GM12872 (cell line): ENCODE measurements around the gene PIK3C3.

Experiments
- CTCF ChIP-seq: IDR thresholded peaks from 3 replicates; pipeline ENCODE4 v1.5.1; 2011; ENCODE audit warnings: low read depth, mild to moderate bottlenecking, low read length, moderate library complexity; ENCODE audit not compliant: insufficient read depth

PIK3C3 gene

GRCh38 chr18:41966943-41967342 lies 11.9 kb downstream of the PIK3C3 start:
- TF ChIP-seq CTCF = no peak

- no peak for TF ChIP-seq CTCF
Observed at GRCh38 chr18:41967680-41968079, 12.6 kb downstream of the PIK3C3 start.

GRCh38 chr18:41969881-41970280 lies 14.8 kb downstream of the PIK3C3 start:
- TF ChIP-seq CTCF = no peak

GRCh38 chr18:41972067-41972925 lies 17.3 kb downstream of the PIK3C3 start:
- TF ChIP-seq CTCF = no peak

GRCh38 chr18:41973983-41974382 lies 18.9 kb downstream of the PIK3C3 start:
- TF ChIP-seq CTCF = no peak

GRCh38 chr18:41974796-41975201 lies 19.8 kb downstream of the PIK3C3 start:
- TF ChIP-seq CTCF = no peak

GRCh38 chr18:41975284-41975683 lies 20.2 kb downstream of the PIK3C3 start:
- TF ChIP-seq CTCF = no peak
